NAMALWA (cell line): ENCODE data around the gene CEBPB.
A peak's percentile ranks its signal among the peaks of the same experiment; 100 is the strongest.
"Not testable (repeated sequence)": the region's sequence is repeated elsewhere in the genome, so short reads cannot be mapped to it uniquely, and the experiment has no call there.

Experiments used
- DNase-seq: peaks from one replicate; pipeline ENCODE4 v3.0.0-alpha.2; 2015; ENCODE audit warnings: low spot score

Gene CEBPB

DNA sequence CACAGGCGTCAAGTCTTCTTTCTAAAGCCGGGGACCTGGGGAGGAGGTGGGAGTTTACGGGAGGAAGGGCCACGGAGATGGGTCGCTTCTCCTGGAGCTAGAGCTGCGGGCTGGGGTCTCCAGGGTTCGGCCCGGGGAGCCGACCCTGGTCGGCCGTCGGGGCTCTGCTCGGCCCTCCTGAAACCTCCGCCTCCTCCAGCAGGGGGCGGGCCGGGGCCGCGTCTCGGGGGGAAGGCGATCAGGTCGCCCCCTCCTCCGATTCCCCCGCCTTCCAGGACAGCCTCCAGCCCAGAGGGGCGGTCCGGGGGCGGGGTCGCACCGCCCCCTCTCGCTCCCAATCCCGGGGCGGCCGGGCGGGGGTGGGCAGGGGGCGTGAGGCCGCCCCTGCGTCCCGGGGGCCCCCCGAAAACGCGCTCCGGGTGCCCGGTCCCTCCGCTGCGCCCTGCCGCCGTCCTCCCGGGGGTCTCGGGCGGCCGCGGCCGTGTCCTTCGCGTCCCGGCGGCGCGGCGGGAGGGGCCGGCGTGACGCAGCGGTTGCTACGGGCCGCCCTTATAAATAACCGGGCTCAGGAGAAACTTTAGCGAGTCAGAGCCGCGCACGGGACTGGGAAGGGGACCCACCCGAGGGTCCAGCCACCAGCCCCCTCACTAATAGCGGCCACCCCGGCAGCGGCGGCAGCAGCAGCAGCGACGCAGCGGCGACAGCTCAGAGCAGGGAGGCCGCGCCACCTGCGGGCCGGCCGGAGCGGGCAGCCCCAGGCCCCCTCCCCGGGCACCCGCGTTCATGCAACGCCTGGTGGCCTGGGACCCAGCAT is at the start of gene CEBPB:
TSS of gene CEBPB (plus strand) at position 580 of the 814 bp plus-strand sequence. CDS start at position 784, 204 bp downstream.
- DNase-seq: peak; percentile 87

DNA sequence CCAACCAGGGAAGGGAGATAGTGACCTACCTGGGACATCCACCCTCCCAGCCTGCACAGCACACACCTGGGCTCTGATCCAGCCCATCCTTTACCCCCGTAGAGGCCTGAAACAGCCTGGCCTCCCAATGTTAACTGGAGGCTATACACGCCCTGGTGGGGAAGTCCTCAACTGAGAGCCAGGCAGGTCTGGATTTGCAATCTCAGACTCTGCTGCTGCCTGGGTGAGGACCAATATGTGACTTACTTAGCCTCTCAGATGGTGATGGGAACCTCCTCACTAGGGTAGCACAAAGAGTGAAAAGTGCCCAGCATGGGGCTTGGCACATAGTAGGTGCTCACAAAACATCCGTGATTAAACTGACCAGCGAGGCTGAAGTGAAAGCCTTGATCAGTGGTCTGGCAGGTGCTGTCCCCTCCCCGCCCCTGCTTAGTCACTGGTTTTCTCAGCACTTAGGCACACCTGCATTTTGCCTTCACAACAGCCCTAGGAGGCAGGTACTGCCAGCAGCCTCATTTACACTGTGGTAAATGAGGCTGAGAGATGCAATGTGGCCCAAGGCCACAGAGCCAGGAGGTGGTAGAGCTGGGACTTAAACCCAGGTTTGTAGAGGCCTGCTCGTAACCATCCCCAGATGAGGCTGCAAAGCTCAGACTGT is 49.5 kb upstream of the CEBPB start:
- no peak for DNase-seq

DNA sequence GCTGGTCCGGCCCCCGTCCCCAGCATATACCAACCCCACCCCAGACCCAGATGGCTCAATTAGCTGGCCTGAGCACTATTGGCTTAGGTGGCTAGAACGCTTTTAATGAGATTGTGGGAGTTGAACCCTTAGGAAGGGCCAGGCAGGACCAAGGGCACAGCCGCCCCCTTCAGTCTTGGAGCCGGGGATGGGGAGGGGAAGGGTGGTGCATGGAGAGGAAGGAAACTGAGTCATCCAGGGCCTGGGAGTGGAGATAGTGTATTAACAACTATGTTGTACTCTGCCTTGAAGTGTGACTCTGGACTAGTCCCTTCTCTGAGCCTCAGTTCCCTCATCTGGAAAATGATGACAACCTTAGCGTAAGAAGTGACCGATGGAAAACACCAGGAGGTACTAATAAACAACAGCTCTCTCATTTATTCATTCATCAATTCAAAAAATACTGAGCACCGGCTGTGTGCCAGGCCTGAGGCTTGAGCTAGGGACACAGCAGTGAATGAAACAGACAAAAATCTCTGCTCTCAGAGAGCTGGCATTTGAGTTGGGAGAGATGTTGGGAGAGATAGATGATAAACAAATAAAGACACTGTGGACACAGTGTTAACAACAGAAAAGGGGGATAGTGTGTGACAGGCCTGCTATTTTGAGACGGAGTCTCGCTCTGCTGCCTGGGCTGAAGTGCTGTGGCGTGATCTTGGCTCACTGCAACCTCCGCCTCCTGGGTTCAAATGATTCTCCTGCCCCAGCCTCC is 48.6 kb upstream of the CEBPB start:
- no peak for DNase-seq

DNA sequence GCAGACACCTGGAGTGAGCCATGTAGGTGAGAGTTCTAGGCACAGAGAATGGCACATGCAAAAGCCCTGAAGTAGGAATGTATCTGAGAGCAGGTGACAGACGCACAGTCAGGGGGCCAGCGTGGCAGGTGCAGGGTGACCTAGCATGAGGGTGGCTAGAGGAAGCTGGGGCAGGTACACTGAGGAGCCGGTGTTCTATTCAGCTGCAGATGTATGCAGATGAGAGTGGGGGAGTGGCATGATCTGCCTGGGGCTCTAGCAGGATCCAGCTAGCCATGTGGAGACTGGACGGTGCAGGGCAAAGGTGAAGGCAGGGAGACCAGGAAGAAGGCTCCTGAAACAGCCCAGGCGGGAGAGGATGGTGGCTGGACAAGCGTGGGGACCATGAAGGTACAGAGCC is 47.8 kb upstream of the CEBPB start:
- DNase-seq: no peak

DNA sequence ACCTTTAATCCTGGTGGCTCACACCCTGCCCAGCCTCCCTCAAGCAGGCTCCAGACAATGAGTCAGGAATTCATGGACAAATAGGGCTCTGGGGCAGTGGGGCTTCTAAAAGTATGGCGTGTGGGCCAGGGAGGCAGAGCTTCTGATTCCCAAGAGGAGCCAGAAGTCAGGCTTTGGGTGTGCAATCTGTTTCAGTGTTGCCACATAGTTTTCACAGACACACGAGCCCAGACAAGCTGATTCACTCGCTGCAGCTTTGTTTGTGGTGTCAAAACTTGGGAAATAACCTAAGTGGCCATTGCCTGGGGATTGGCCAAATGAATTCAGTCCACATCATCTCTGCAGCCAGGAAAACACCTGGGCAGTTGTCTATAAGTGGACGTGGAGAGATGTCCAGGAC is 46.3 kb upstream of the CEBPB start:
- DNase-seq: no peak

DNA sequence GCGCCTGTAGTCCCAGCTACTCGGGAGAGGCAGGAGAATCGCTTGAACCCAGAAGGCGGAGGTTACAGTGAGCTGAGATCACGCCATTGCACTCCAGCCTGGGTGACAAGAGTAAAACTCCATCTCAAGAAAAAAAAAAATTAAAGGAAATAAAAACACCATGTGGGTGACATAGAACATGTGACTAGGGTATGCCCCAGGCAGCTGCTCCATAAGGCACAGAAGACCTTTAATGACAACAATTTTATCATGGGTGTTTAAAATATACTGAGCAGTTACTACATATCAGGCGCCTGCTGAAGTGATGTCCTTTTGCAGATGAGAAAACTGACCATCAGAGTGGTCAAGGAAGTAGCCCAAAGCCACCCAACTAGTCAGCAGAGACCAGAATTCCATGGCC is 45.1 kb upstream of the CEBPB start:
- no peak for DNase-seq

DNA sequence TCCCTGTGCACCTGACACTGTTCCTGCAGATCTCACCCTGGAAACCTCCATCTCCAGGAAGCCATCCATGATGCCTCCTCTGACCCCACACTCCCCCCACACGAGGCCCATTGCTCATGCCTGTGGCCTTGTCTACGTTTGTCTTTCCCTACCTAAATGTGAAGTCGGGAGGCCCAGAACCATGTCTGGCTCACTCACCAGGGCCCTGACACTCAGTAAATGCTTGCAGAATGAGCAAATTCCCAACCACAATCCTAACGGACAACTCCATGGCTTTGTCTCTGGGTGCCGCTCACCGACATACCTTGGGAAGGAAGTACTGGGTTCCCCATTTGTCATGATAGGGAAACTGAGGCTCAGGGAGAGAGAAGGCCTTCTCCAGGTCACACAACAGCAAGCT is 44.4 kb upstream of the CEBPB start:
- no peak for DNase-seq

DNA sequence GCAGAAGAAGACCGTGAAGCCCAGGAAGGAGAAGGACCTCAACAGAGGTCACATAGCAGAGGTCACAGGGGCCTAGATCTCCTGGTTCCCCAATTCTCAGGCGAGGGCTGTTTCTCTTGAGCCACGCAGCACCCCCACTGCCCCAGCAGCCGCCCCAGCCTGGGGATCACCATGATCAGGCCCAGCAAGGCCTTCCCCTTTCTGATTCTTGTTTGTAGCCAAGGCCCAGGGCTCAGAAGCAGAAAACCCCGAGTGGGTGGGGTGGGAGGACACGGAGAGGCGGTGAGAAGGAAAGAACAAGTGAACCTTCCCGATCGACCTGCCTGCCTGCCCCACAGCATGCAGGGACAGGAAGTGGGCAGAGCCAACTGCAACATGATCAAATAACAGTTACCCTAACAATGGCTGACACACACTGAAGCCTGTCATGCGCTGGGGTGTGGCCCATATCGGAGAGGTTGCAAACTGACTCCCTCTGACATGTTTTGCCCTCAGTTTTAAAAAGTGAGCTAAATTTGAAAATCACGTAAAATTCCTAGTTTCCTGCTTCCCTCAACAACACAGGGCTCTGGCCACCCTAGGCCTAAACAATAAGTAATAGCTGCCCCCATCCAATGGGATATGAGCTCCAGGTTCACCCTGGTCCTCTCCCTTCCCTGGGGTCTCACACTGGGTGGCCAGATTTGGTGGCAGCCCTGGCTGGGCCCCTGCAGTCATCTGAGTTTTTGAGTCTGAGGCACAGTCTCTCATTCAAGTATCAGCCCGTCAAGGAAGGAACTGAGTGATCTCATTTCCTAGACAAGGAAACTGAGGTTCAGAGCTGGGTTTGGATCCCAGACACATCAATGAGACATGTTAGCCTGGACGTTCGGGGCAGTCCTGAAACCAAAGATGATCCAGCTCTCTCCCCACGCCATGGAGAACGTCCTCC is 43.6 kb upstream of the CEBPB start:
- no peak for DNase-seq

DNA sequence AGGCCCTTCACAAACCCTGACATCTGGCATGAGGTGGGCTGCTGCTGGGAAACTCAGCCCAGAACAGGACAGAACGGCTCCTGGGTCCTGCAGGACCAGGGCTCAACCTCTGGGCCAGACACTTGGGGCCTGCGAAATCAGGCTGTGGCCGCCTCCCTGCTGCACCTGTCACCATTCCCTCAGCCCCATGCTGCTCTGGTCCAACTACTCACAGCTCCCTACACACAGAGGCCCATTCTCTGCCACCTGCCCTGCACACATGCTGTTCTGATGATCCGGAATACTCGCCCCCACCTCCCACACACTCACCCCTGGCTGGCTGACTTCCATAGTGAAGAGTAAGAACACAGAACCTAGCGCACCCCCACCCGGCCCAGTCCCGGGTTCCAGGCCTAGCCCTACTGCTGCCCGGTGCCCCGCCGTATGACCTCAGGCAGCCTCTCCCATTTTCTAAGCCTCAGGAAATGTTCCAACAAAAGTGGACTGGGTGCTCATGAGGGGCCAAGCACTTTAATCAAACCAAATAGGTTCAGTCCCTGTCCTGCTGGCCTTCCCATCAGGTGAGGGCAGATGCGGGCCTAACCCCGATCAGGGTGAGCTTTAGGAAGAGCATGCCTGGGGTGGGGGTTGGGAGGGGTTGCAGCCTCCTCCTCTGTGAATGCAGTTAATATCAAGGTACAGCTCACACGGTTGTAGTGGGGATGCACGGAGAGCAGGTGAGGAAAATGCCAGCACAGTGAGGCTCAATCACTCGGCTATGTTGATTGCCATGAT is 41.0 kb upstream of the CEBPB start:
- no peak for DNase-seq

DNA sequence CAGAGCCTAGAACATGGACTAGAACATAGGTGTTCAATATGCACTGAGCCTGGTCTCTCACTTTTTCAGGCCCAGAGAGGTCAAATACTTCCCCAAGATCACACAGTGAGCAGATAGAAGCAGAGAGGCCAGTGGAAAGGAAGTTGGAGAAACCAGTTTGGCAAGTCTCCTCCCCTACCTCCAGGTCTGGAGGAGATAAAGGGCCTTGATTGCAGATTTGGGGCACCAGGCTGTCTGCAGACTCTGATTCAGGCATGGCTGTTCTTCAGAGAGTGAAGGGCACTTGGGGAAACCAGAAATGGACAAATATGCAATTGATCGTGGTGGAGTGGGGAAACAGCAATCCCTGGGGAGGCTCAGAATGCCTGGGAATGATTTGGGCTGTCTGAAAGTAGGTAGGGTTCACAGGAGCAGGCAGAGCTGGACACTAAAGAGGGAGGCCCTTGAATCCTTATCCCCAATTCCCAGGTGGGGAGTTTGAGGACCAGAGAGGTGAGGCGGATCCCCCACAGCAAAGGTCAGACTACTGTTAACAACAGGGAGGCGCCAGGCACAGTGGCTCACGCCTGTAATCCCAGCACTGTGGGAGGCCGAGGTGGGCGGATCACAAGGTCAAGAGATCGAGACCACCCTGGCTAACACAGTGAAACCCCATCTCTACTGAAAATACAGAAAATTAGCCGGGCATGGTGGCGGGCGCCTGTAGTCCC is 39.4 kb upstream of the CEBPB start:
- DNase-seq: no peak

DNA sequence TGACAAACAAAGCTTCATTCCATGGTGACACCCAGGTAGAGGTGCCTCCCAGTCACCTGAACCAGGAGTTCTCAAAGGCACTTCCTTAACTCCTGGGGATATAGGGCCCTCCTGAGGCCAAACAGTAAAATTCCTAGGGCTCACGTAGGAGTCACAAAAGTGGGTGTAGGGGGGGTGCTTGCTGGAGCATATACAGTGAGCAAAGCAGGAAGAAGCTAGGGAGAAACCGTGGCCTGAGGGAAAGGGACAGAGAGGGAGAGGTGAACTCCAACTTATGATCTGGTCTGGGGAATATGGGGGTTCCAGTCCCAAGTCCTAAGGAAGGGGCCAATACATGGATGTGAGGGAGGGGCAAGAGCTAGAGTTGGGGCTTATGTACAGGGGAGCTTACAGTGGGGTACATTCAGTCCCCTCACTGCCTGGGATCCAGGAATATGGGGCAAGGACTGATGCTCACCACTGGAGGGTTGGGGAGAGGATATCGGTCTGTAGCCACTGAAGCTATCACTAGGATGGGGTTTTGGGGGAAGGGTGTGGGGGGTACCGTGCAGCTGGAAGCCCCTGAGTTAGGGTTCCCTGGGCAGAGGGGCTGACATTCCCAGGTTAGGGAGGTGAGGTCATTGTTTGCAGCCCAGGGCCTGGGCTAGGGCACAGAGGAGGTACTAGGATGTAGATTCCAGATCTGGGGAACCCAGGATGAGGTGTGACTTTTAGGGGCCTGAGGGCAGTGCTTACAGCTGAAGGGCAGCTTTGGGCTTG is 38.1 kb upstream of the CEBPB start:
- DNase-seq: no peak

DNA sequence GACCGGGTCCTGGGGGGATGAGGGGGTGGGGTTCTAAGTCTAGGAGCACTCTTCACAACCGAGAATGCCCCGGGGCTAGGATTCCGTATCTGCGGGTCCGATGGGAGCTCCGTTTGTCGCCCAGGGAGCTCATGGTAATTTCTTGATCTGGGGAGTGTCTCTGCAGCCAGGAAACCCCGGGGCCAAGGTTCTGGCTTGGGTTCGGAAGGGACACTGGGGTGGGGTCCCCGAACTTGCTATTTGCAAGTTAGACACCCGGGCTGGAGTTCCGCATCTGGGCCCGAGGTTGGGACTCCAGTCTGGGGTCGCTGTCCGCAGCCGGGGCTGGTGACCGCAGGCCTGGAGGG is 37.5 kb upstream of the CEBPB start:
- DNase-seq: peak; percentile 35

DNA sequence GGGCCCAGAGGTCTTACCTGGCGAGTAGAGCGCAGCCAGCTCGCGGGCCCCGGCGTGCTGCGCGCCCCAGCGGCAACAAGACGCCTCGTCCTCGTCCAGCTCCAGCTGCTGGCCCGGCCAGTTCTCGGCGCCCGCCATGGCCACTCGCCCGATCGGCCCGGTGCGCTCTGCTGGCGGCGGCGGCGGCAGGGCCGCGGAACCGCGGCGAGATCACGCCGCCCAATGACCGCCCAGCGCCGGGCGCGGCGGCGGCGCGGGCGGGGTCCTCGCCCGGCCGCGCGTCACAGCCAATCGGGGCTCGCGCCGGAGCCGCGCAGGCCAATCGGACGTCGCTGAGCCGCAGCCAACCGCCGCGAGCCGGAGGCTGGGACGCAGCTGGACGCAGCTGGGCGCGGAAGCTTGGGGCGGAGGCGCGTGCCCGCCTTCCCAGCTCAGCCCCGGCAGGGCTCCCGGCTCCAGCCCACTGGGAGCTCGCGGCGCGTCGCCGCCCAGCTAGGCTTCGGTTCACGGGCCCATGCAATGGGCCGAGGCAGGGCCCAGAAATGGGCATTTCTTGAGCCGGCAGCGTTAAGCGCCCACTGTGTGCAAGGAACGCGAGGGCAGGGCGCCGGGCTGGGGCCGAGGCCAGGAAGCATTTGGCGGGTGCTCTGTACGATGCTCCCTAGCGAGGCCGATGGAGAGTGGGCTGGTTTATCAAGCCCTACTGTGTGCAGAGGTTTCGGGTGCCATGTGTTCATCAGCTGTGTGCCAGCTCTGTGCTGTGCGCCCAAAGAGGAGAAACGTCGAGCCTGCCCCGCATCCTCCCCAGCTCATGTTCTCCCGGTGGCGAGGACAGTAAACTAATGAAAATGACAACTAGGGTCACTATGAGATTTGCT is 36.9 kb upstream of the CEBPB start, which contains the start of gene PEDS1:
TSS of gene PEDS1 (minus strand) at position 224 of the 878 bp plus-strand sequence. CDS start at position 138, 86 bp downstream.
- DNase-seq: peak; percentile 83

DNA sequence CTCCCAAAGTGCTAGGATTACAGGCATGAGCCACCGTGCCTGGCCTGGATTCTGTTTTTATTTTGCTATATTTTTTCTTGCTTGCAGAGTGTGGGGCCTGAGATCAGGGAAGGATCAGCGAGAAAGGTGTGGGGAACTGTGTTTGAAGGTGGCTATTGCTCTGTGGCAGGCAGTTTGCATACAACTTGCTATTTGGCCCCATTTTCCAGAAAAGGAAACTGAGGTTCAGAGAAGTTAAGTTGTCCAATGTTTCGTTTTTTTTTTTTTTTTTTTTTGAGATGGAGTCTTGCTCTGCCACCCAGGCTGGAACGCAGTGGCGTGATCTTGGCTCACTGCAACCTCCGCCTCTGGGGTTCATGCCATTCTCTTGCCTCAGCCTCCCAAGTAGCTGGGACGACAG is 29.1 kb upstream of the CEBPB start:
- DNase-seq: not testable (repeated sequence)

DNA sequence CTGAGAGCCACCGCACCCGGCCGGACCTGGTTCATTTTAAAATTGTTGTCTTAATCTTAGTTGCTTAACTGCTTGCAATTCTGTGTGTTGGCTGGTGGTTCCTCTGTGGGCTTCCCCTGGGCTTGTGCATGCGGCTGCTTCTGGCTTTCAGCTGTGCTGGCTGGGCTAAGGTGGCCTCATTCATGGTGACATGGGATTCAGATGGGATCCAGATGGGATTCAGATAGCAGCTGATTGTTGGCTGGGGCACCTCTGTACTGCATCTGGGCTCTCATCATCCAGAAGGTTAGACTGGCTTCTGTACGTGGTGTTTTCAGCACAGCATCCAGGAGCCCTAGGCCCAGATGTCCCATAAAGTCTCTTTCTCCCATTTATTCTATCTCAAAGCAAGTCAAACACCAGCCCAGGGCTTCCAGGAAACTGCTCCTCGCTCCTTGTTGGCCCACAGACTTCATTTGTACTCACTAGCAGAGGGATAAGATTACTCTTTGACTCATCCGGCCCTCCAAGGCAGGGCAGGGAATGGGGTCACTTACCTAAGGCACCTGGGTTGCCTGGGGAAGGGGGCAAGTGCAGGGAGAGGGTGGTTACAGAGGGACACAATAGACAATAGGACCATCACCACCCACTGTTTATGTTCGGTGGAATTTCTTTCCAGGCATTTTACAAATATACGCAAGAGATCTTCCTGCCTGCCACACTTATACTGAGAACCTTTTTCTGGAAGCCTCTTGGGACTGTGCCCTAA is 26.9 kb upstream of the CEBPB start:
- no peak for DNase-seq

DNA sequence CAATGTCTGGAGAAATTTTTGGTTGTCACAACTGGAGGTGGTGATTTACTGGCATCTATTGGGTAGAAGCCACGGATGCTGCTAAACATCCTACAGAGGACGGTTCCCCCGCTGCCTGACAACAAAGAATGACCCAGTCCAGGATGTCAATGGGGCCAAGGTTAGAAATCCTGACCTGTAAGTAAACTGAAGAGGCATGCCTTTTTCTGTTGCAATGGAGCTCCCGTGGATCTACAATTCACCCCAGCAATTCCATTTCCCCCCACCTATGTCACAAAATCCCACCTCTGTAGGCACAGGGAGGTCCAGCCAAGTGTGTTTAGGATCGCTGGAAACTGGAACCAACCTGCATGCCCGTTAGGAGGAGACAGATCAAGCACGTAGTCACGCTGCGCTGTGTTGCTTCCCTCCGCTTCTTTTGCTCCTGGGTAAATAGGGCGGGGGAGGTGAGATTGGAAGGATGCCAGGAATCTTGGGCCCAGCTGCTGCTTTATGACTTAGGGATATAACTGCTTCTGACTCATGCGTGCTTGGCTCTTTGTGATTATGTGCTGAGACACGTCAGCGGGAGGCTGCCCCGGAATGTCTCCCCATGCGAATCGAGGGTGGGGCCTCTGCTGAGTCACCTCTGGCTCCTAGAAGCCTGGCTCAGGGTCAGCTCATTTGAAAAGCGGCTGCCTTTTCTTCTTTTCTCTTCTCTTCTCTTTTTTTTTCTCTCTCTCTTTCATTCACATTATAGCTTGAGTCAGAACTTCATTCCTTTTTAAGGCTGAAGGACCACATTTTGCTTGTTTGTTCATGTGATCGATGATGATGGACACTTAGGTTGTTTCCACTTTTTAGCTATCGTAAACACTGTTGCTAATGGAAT is 24.7 kb upstream of the CEBPB start:
- peak; percentile 55 for DNase-seq

DNA sequence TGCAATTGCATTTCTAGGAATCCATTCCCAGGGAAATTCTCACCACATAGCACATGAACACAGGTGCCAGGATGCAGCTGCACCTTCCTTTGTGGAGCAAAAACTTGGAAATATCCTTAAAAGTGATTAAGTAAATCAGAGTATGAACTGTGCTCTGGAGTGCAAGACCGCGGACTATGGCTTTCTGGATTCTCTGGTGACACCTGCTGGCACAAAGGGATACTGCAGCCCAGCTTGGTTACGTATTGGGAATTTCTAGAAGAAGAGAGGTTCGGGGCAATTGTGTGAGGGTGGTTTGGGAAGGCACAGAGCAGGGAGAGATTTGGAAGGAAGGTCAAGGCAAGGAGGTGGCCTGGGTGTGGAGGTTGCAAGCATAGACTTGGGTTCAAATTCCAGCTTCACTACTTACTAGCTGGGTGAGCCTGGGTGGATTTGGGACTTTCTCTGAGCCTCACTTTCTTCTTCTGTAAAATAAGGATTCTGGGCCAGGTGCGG is 21.3 kb upstream of the CEBPB start:
- DNase-seq: peak; percentile 82
